Osteoblast (primary cell): ENCODE data around the gene RAP1GDS1. TPM values are rescaled to one million over a fixed set of nuclear protein-coding genes. Genes with fewer than 3 reads are reported as not detected.

Experiments used
- DNase-seq: peaks from one replicate; pipeline ENCODE4 v3.0.0; 2011; ENCODE audit warnings: low spot score, mixed read lengths; ENCODE audit not compliant: insufficient read length; ENCODE audit errors: missing footprints
- H2AFZ ChIP-seq: 2 replicates; pipeline ENCODE4 v1.6.0; 2011; ENCODE audit warnings: mild to moderate bottlenecking, low read length
- H3K27ac ChIP-seq: 2 replicates; pipeline ENCODE4 v1.5.1; 2011; ENCODE audit warnings: mild to moderate bottlenecking, low read depth, low read length, moderate library complexity
- H3K27me3 ChIP-seq: 2 replicates; pipeline ENCODE4 v1.6.0; 2012; ENCODE audit warnings: mild to moderate bottlenecking, control low read depth, inconsistent platforms, low read length, moderate library complexity; ENCODE audit not compliant: insufficient read depth
- H3K36me3 ChIP-seq: 2 replicates; pipeline ENCODE4 v1.5.1; 2011; ENCODE audit warnings: mild to moderate bottlenecking, low read length, control low read depth, moderate library complexity; ENCODE audit not compliant: insufficient read depth
- H3K4me1 ChIP-seq: 2 replicates; pipeline ENCODE4 v1.5.1; 2011; ENCODE audit warnings: mild to moderate bottlenecking, low read length, control low read depth, moderate library complexity; ENCODE audit not compliant: insufficient read depth
- H3K4me2 ChIP-seq: 2 replicates; pipeline ENCODE4 v1.6.0; 2011; ENCODE audit warnings: mild to moderate bottlenecking, low read length; ENCODE audit not compliant: insufficient read depth
- H3K4me3 ChIP-seq: fragments of 200-600 bp; sonication (generic); 3 replicates; pipeline ENCODE4 v1.5.1; 2012; ENCODE audit warnings: mild to moderate bottlenecking, low read length, inconsistent platforms; ENCODE audit not compliant: insufficient read depth
- H3K79me2 ChIP-seq: 2 replicates; pipeline ENCODE4 v1.6.0; 2012; ENCODE audit warnings: mild to moderate bottlenecking, low read length, control low read depth, inconsistent platforms; ENCODE audit not compliant: insufficient read depth
- H3K9me3 ChIP-seq: 2 replicates; pipeline ENCODE4 v1.5.1; 2011; ENCODE audit warnings: low read depth, low read length, control low read depth
- H4K20me1 ChIP-seq: 2 replicates; pipeline ENCODE4 v1.6.0; 2012; ENCODE audit warnings: mild to moderate bottlenecking, low read length, control low read depth; ENCODE audit not compliant: insufficient read depth
- total RNA-seq: library from RNA; depleted of rRNA; stranded (reverse); fragments of >200 nt; gene quantifications from 2 replicates; pipeline ENCODE4 v1.2.3, GENCODE V29; 2012
- TF ChIP-seq, protein P1 (sequence below): IDR thresholded peaks from 2 replicates; pipeline ENCODE4 v1.5.1; 2011; ENCODE audit warnings: mild to moderate bottlenecking, low read depth, low read length, moderate library complexity; ENCODE audit errors: extremely low read depth

RAP1GDS1 gene
- total RNA-seq, 1 donor: 60.1 TPM

DNA sequence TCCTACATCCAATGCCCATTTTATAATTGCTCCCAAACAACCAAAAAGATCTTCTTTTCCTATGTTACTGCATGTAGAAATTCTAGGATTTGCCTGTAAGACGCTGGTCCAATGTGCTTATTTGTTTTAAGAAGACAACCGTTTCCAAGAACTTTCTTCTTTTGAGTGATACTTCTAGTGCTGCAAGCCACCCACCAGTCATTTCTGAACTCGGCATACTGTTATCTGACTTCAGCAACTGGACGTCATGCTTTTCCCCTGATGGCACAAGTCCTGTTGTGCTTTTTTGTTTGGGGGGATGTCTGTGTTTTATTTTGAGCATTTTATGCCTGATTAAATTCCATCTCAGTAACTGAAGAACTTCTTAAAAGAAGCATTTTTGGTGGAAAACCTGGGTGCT, 16.0 kb upstream of the RAP1GDS1 start:
- Histone ChIP-seq H3K27ac (no peak overlapping the region), H3K36me3 (no peaks in the 10 kb centered on the region), H3K4me3 (no peak overlapping the region), H3K27me3 (peaks cover under 1% of the 10 kb centered on the region), H4K20me1 (no peaks in the 10 kb centered on the region), H3K9me3 (no peaks in the 10 kb centered on the region), H3K79me2 (no peaks in the 10 kb centered on the region), H2AFZ (no peak overlapping the region), H3K4me1 (no peaks in the 10 kb centered on the region), H3K4me2 (no peak overlapping the region)
- TF ChIP-seq, protein P1, sequence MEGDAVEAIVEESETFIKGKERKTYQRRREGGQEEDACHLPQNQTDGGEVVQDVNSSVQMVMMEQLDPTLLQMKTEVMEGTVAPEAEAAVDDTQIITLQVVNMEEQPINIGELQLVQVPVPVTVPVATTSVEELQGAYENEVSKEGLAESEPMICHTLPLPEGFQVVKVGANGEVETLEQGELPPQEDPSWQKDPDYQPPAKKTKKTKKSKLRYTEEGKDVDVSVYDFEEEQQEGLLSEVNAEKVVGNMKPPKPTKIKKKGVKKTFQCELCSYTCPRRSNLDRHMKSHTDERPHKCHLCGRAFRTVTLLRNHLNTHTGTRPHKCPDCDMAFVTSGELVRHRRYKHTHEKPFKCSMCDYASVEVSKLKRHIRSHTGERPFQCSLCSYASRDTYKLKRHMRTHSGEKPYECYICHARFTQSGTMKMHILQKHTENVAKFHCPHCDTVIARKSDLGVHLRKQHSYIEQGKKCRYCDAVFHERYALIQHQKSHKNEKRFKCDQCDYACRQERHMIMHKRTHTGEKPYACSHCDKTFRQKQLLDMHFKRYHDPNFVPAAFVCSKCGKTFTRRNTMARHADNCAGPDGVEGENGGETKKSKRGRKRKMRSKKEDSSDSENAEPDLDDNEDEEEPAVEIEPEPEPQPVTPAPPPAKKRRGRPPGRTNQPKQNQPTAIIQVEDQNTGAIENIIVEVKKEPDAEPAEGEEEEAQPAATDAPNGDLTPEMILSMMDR: no peak
- DNase-seq: no peak

DNA sequence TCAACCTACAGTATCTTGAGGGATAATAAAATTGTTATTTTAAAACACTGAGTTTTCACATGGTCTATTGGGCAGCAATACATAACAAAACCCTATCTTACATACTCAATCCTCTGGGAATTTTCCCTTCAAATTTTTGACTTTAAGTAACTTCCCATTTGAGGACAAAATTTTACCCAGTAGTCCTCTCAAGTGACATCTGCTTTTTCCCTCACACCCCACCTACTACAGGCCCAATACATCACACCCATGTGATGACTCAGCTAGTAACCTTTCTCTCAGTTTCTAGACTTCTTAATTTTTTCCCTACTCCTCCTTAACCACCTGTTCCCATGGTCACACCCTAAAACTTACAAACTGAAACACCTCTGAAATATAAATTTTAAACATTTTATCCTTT, 12.2 kb upstream of the RAP1GDS1 start:
- Histone ChIP-seq H3K27me3 (no peaks in the 10 kb centered on the region), H3K4me3 (no peak overlapping the region), H3K36me3 (no peaks in the 10 kb centered on the region), H3K4me1 (no peaks in the 10 kb centered on the region), H3K27ac (no peak overlapping the region), H3K4me2 (no peak overlapping the region), H2AFZ (no peak overlapping the region), H3K9me3 (no peaks in the 10 kb centered on the region), H4K20me1 (no peaks in the 10 kb centered on the region), H3K79me2 (no peaks in the 10 kb centered on the region)
- DNase-seq: no peak
- TF ChIP-seq, protein P1: no peak

DNA sequence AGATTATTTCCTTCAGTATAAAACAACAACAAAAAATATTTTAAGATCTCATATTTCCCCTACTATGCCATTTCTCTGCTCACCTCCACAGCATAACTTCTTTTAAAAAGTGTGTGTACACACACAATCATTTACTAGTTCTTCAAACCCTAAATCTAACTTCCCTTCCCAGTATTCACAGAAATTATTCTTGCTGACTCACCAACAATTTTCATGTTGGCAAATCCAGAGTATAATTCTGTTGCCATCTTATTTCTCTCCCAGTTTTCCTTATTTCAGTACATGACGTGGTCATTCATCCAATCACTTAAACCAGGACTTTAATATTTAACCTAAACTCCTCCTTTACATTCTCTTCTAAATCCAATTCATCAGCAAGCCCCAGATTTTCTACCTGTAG, 11.4 kb upstream of the RAP1GDS1 start:
- no peaks in the 10 kb centered on the region for H3K27me3 ChIP-seq
- DNase-seq: no peak
- H3K9me3 ChIP-seq: no peaks in the 10 kb centered on the region
- no peak overlapping the region for H2AFZ ChIP-seq
- no peaks in the 10 kb centered on the region for H3K79me2 ChIP-seq
- no peak overlapping the region for H3K27ac ChIP-seq
- H3K4me1 ChIP-seq: no peaks in the 10 kb centered on the region
- TF ChIP-seq, protein P1: no peak
- no peak overlapping the region for H3K4me3 ChIP-seq
- H4K20me1 ChIP-seq: no peaks in the 10 kb centered on the region
- H3K36me3 ChIP-seq: no peaks in the 10 kb centered on the region
- H3K4me2 ChIP-seq: no peak overlapping the region

- Histone ChIP-seq H3K4me1 (no peaks in the 10 kb centered on the region), H4K20me1 (no peaks in the 10 kb centered on the region), H3K36me3 (no peaks in the 10 kb centered on the region), H3K27ac (no peak overlapping the region), H3K4me3 (no peak overlapping the region), H3K9me3 (no peaks in the 10 kb centered on the region), H2AFZ (no peak overlapping the region), H3K27me3 (no peaks in the 10 kb centered on the region), H3K79me2 (no peaks in the 10 kb centered on the region), H3K4me2 (no peak overlapping the region)
- TF ChIP-seq, protein P1: no peak
- DNase-seq: no peak
Observed at GRCh38 chr4:98253499-98253898, 7.7 kb upstream of the RAP1GDS1 start.
